Mesendoderm (in vitro differentiated cells): Measurements from ENCODE around the gene PBX1.

Experiments used
- DNase-seq: peaks from one replicate; pipeline ENCODE4 v3.0.0; 2013
- H2AK5ac ChIP-seq: 2 replicates; pipeline ENCODE4 v1.6.1; 2013; ENCODE audit warnings: low read length, inconsistent platforms
- H2BK120ac ChIP-seq: 2 replicates; pipeline ENCODE4 v1.6.1; 2013; ENCODE audit warnings: low read depth, mild to moderate bottlenecking, low read length, moderate library complexity, mixed read lengths
- H2BK15ac ChIP-seq: replicated peaks from 2 replicates; pipeline ENCODE4 v1.6.1; 2013; ENCODE audit warnings: low read depth, mild to moderate bottlenecking, moderate library complexity
- H2BK5ac ChIP-seq: 2 replicates; pipeline ENCODE4 v1.6.1; 2013; ENCODE audit warnings: low read length, inconsistent platforms
- H3K18ac ChIP-seq: 2 replicates; pipeline ENCODE4 v1.6.1; 2013; ENCODE audit warnings: mild to moderate bottlenecking, low read length, mixed read lengths
- H3K23ac ChIP-seq: one replicate; pipeline ENCODE4 v1.6.1; 2013; ENCODE audit warnings: low read length
- H3K27ac ChIP-seq: 2 replicates; pipeline ENCODE4 v1.5.1; 2013; ENCODE audit warnings: low read depth, mild to moderate bottlenecking, inconsistent platforms, low read length, moderate library complexity
- H3K27me3 ChIP-seq: 2 replicates; pipeline ENCODE4 v1.6.1; 2013; ENCODE audit warnings: low read length, control low read depth, mild to moderate bottlenecking, inconsistent platforms; ENCODE audit not compliant: insufficient read depth, poor library complexity
- H3K36me3 ChIP-seq: 2 replicates; pipeline ENCODE4 v1.6.1; 2013; ENCODE audit warnings: low read length, inconsistent platforms; ENCODE audit not compliant: control insufficient read depth, insufficient read depth
- H3K4ac ChIP-seq: one replicate; pipeline ENCODE4 v1.6.1; 2013; ENCODE audit warnings: low read depth, mild to moderate bottlenecking, low read length, moderate library complexity
- H3K4me1 ChIP-seq: 2 replicates; pipeline ENCODE4 v1.6.1; 2013; ENCODE audit warnings: low read depth, low read length, inconsistent platforms; ENCODE audit not compliant: control insufficient read depth
- H3K4me2 ChIP-seq: 2 replicates; pipeline ENCODE4 v1.6.1; 2013; ENCODE audit warnings: low read length
- H3K4me3 ChIP-seq: 2 replicates; pipeline ENCODE4 v1.5.1; 2013; ENCODE audit warnings: mild to moderate bottlenecking, low read length
- H3K56ac ChIP-seq: one replicate; pipeline ENCODE4 v1.6.1; 2013; ENCODE audit warnings: low read length
- H3K79me1 ChIP-seq: 2 replicates; pipeline ENCODE4 v1.6.1; 2013; ENCODE audit warnings: low read length, inconsistent platforms
- H3K79me2 ChIP-seq: 2 replicates; pipeline ENCODE4 v1.6.1; 2013; ENCODE audit warnings: mild to moderate bottlenecking, low read length; ENCODE audit not compliant: control insufficient read depth, insufficient read depth
- H3K9ac ChIP-seq: 2 replicates; pipeline ENCODE4 v1.6.1; 2013; ENCODE audit warnings: low read length, inconsistent platforms
- H4K5ac ChIP-seq: one replicate; pipeline ENCODE4 v1.6.1; 2013; ENCODE audit warnings: low read length
- H4K8ac ChIP-seq: one replicate; pipeline ENCODE4 v1.6.1; 2013; ENCODE audit warnings: low read depth, mild to moderate bottlenecking, control low read depth, low read length, moderate library complexity
- WGBS: extraction: QIAGEN DNeasy Blood & Tissue Kit; methylation state at CpG from one replicate; pipeline ENCODE4 v1.1.7; 2013; ENCODE audit warnings: low lambda C conversion rate, missing lambda C conversion rate; ENCODE audit not compliant: insufficient coverage; ENCODE audit errors: extremely low coverage; 5-methylcytosine and 5-hydroxymethylcytosine counted together

PBX1 gene

GRCh38 chr1:164693564-164694359 lies 134.8 kb downstream of the PBX1 start:
- H3K79me2 ChIP-seq, result no peaks in the 10 kb centered on the region
- H3K4me1 ChIP-seq, result peaks cover 13% of the 10 kb centered on the region
- no peak overlapping the region for H3K4me2 ChIP-seq
- H3K18ac ChIP-seq, result no peak overlapping the region
- peaks cover 7% of the 10 kb centered on the region for H3K79me1 ChIP-seq
- WGBS, result no CpG with 5 or more reads among the region's 4 CpGs
- H3K56ac ChIP-seq, result no peak overlapping the region
- no peak overlapping the region for H2BK15ac ChIP-seq
- H2AK5ac ChIP-seq, result no peak overlapping the region
- no peak overlapping the region for H3K4ac ChIP-seq
- H2BK120ac ChIP-seq, result no peak overlapping the region
- H3K9ac ChIP-seq, result no peak overlapping the region
- H3K27ac ChIP-seq, result no peak overlapping the region
- H3K4me3 ChIP-seq, result no peak overlapping the region
- no peak overlapping the region for H2BK5ac ChIP-seq
- H4K5ac ChIP-seq, result no peak overlapping the region
- no peak overlapping the region for H4K8ac ChIP-seq
- H3K36me3 ChIP-seq, result no peaks in the 10 kb centered on the region
- H3K23ac ChIP-seq, result no peak overlapping the region
- H3K27me3 ChIP-seq, result no peaks in the 10 kb centered on the region
- DNase-seq, result no peak

GRCh38 chr1:164694505-164694904 lies 135.5 kb downstream of the PBX1 start:
- no peak overlapping the region for H3K4me3 ChIP-seq
- H3K18ac ChIP-seq, result no peak overlapping the region
- no peak overlapping the region for H2BK15ac ChIP-seq
- H4K5ac ChIP-seq, result no peak overlapping the region
- no peak overlapping the region for H2AK5ac ChIP-seq
- H3K4me2 ChIP-seq, result no peak overlapping the region
- H3K9ac ChIP-seq, result no peak overlapping the region
- peaks cover 2% of the 10 kb centered on the region for H3K79me2 ChIP-seq
- DNase-seq, result no peak
- no peak overlapping the region for H3K56ac ChIP-seq
- no peaks in the 10 kb centered on the region for H3K27me3 ChIP-seq
- H3K79me1 ChIP-seq, result peaks cover 9% of the 10 kb centered on the region
- WGBS, result no CpG with 5 or more reads among the region's 2 CpGs
- H3K4me1 ChIP-seq, result peaks cover 7% of the 10 kb centered on the region
- no peaks in the 10 kb centered on the region for H3K36me3 ChIP-seq
- H4K8ac ChIP-seq, result no peak overlapping the region
- H2BK120ac ChIP-seq, result no peak overlapping the region
- H2BK5ac ChIP-seq, result no peak overlapping the region
- H3K27ac ChIP-seq, result no peak overlapping the region
- H3K23ac ChIP-seq, result no peak overlapping the region
- H3K4ac ChIP-seq, result no peak overlapping the region

DNA sequence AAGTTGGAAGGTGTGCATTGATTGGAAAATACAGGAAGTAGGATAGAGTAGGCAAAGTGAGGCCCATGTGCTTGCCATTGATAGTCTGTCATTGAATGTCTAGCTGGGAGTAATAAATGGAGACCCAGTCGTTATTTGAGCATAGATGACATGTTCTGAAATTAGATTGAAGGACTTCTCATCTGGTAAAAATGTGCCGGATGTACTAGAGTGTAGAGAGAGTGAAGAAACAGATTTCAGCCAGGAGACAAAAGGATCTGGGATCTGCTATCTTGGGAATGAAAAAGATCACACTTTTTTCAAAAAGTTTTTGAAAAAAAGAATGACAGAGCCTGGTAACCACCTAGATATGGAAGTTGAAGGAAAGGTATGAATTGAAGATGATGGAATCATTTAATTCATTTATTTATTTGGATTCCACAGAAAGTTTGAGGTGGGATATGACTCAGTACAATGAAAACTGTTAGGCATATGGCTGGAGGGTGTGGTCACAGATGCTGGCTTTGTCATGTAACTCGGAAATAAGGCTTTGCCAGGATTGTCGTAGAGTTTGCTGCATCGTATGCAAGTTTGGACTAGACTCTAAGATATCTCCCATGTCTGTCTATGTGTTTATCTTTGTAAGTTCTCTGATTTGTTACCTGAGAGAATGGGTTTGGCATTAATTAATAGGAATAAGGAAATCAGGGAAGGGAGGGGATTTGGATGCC lies 137.1 kb downstream of the PBX1 start:
- Histone ChIP-seq H4K5ac (no peak overlapping the region), H4K8ac (no peak overlapping the region), H3K27me3 (no peaks in the 10 kb centered on the region), H3K79me2 (peaks cover 4% of the 10 kb centered on the region), H2BK5ac (no peak overlapping the region), H3K79me1 (peaks cover 12% of the 10 kb centered on the region), H3K23ac (no peak overlapping the region), H2AK5ac (no peak overlapping the region), H3K4me2 (no peak overlapping the region), H3K9ac (no peak overlapping the region), H2BK120ac (no peak overlapping the region), H3K4ac (no peak overlapping the region), H3K18ac (no peak overlapping the region), H3K56ac (no peak overlapping the region), H3K36me3 (no peaks in the 10 kb centered on the region), H3K4me1 (peaks cover 6% of the 10 kb centered on the region), H3K4me3 (no peak overlapping the region), H3K27ac (no peak overlapping the region), H2BK15ac (no peak overlapping the region)
- no CpG with 5 or more reads among the region's 5 CpGs for WGBS
- no peak for DNase-seq

- no peak overlapping the region for H4K8ac ChIP-seq
- H3K56ac ChIP-seq, result no peak overlapping the region
- H3K18ac ChIP-seq, result no peak overlapping the region
- no peaks in the 10 kb centered on the region for H3K27me3 ChIP-seq
- no peak overlapping the region for H2BK5ac ChIP-seq
- H2BK15ac ChIP-seq, result no peak overlapping the region
- H2BK120ac ChIP-seq, result no peak overlapping the region
- no peak overlapping the region for H3K9ac ChIP-seq
- H3K4me2 ChIP-seq, result no peak overlapping the region
- peaks cover 5% of the 10 kb centered on the region for H3K79me1 ChIP-seq
- peaks cover 1% of the 10 kb centered on the region for H3K4me1 ChIP-seq
- H3K4me3 ChIP-seq, result no peak overlapping the region
- no peak overlapping the region for H3K23ac ChIP-seq
- H3K27ac ChIP-seq, result no peak overlapping the region
- peaks cover 4% of the 10 kb centered on the region for H3K79me2 ChIP-seq
- no peak overlapping the region for H4K5ac ChIP-seq
- H3K4ac ChIP-seq, result no peak overlapping the region
- no peak for DNase-seq
- no peaks in the 10 kb centered on the region for H3K36me3 ChIP-seq
- no peak overlapping the region for H2AK5ac ChIP-seq
- WGBS, result 100% methylated on average over 1 of the region's 17 CpGs
Observed at GRCh38 chr1:164699815-164700491, 141.0 kb downstream of the PBX1 start.

GRCh38 chr1:164700683-164701082 lies 141.7 kb downstream of the PBX1 start:
- no peak overlapping the region for H4K5ac ChIP-seq
- H3K27ac ChIP-seq, result no peak overlapping the region

More at GRCh38 chr1:164700683-164701082, 141.7 kb downstream of the PBX1 start:
- DNase-seq, result no peak
- Histone ChIP-seq H3K27me3 (no peaks in the 10 kb centered on the region), H3K4ac (no peak overlapping the region), H2BK120ac (no peak overlapping the region), H4K8ac (no peak overlapping the region), H2BK15ac (no peak overlapping the region), H3K18ac (no peak overlapping the region), H3K4me2 (no peak overlapping the region), H3K36me3 (no peaks in the 10 kb centered on the region), H3K4me1 (peaks cover 1% of the 10 kb centered on the region), H3K23ac (no peak overlapping the region), H3K4me3 (no peak overlapping the region), H2AK5ac (no peak overlapping the region), H3K79me2 (peaks cover 4% of the 10 kb centered on the region), H3K56ac (no peak overlapping the region), H2BK5ac (no peak overlapping the region), H3K79me1 (peaks cover 5% of the 10 kb centered on the region), H3K9ac (no peak overlapping the region)
- no CpG with 5 or more reads among the region's 2 CpGs for WGBS
